GM12878 (cell line): ENCODE measurements around the gene SLC23A1. TPM values are rescaled to one million over a fixed set of nuclear protein-coding genes. Genes with fewer than 3 reads are reported as not detected.

ENCODE experiments used
- BCL3 ChIP-seq: IDR thresholded peaks from 2 replicates; pipeline ENCODE4 v1.6.1; 2011; ENCODE audit warnings: borderline replicate concordance, low read depth, mild to moderate bottlenecking, moderate library complexity, low read length; ENCODE audit not compliant: insufficient read depth, poor library complexity, severe bottlenecking
- BHLHE40 ChIP-seq, 2 experiments: fragments of 450-650 bp in 1 of 2; IDR thresholded peaks; 2 replicates each; pipeline ENCODE4 v1.6.1; 2011 to 2017; ENCODE audit warnings: low read depth in 2 of 2, borderline replicate concordance in 1 of 2, improper control_type of control experiment in 1 of 2, low read length in 1 of 2, mild to moderate bottlenecking in 1 of 2
- CREB1 ChIP-seq: IDR thresholded peaks from 2 replicates; pipeline ENCODE4 v1.6.1; 2012; ENCODE audit warnings: low read depth, mild to moderate bottlenecking, inconsistent platforms
- E4F1 ChIP-seq: fragments of 450-650 bp; IDR thresholded peaks from 2 replicates; pipeline ENCODE4 v1.6.1; 2018; ENCODE audit warnings: borderline replicate concordance, mild to moderate bottlenecking; ENCODE audit not compliant: partially characterized antibody
- MLLT1 ChIP-seq: fragments of 450-650 bp; IDR thresholded peaks from 2 replicates; pipeline ENCODE4 v1.6.1; 2016; ENCODE audit warnings: mild to moderate bottlenecking
- NFXL1 ChIP-seq: fragments of 450-650 bp; IDR thresholded peaks from 2 replicates; pipeline ENCODE4 v1.6.1; 2017; ENCODE audit warnings: antibody characterized with exemption, mild to moderate bottlenecking, borderline replicate concordance
- NR2F1 ChIP-seq: fragments of 450-650 bp; conservative IDR thresholded peaks from 2 replicates; pipeline ENCODE4 v1.6.1; 2017; ENCODE audit warnings: mild to moderate bottlenecking
- PAX8 ChIP-seq: fragments of 450-650 bp; IDR thresholded peaks from 2 replicates; pipeline ENCODE4 v1.6.1; 2017; ENCODE audit warnings: mild to moderate bottlenecking, moderate library complexity
- RAD21 ChIP-seq: IDR thresholded peaks from 2 replicates; pipeline ENCODE4 v1.6.1; 2011; ENCODE audit warnings: mild to moderate bottlenecking, low read depth, low read length, moderate library complexity; ENCODE audit not compliant: insufficient read depth
- SIN3A ChIP-seq: IDR thresholded peaks from 2 replicates; pipeline ENCODE4 v1.6.1; 2012; ENCODE audit warnings: low read depth, low read length, improper control_type of control experiment
- TAF1 ChIP-seq: IDR thresholded peaks from 2 replicates; pipeline ENCODE4 v1.6.1; 2011; ENCODE audit warnings: mild to moderate bottlenecking, low read depth, low read length, borderline replicate concordance
- USF1 ChIP-seq: IDR thresholded peaks from 2 replicates; pipeline ENCODE4 v1.6.1; 2011; ENCODE audit warnings: borderline replicate concordance, low read depth, mild to moderate bottlenecking, moderate library complexity, mixed read lengths, low read length; ENCODE audit not compliant: insufficient read depth; ENCODE audit errors: extremely low read length
- polyA plus RNA-seq, 11 experiments: library from polyadenylated mRNA; depleted of rRNA in 4 of 11; unstranded in 6 of 11; stranded (reverse) in 5 of 11; fragments of >200 nt; fragmentation: Nextera tagmentation in 4 of 11; fragmentation: Illumina TruSeq in 1 of 11; extraction: Ambion mirVana in 4 of 11; extraction: Trizol in 1 of 11; gene quantifications; 1 replicate in 1 of 11; 2 replicates in 10 of 11; pipeline versions ENCODE4 v1.2.1 to v1.2.3, GENCODE V29; 2011 to 2016; ENCODE audit warnings: inconsistent platforms in 2 of 11, missing spikeins in 2 of 11, low read depth in 1 of 11
- total RNA-seq, 4 experiments: library from RNA; depleted of rRNA in 3 of 4; stranded (reverse); fragments of >200 nt in 3 of 4; fragmentation: Illumina TruSeq in 1 of 4; extraction: Trizol in 1 of 4; gene quantifications; 2 replicates each; pipeline versions ENCODE4 v1.2.1 to v1.2.3, GENCODE V29; 2013 to 2021
- TF ChIP-seq, protein P1 (sequence below): fragments of 450-650 bp; IDR thresholded peaks from 2 replicates; pipeline ENCODE4 v1.6.1; 2018; ENCODE audit warnings: mild to moderate bottlenecking, low read depth, moderate library complexity; ENCODE audit not compliant: partially characterized antibody
- TF ChIP-seq, protein P2 (sequence below): IDR thresholded peaks from 2 replicates; pipeline ENCODE4 v1.6.1; 2012; ENCODE audit warnings: low read depth, low read length, improper control_type of control experiment
- TF ChIP-seq, protein P3 (sequence below): fragments of 450-650 bp; IDR thresholded peaks from 2 replicates; pipeline ENCODE4 v1.6.1; 2017; ENCODE audit warnings: mild to moderate bottlenecking

The SLC23A1 gene
- total and polyA plus RNA-seq, 10 of the 15 experiments (the other 5 are each of a cell fraction or from before 2014, with no cell fraction given), result 0.35 to 4.7 (median 1.6) TPM

- TF ChIP-seq BCL3, result peak; percentile 58
- 0 out of 2 replicates have a peak, but pooled peaks have one; percentile 52 for TF ChIP-seq TAF1
- 0 out of 2 replicates have a peak, but pooled peaks have one; percentile 30 for TF ChIP-seq PAX8
- TF ChIP-seq CREB1, result peak; percentile 89
- TF ChIP-seq, protein P1, sequence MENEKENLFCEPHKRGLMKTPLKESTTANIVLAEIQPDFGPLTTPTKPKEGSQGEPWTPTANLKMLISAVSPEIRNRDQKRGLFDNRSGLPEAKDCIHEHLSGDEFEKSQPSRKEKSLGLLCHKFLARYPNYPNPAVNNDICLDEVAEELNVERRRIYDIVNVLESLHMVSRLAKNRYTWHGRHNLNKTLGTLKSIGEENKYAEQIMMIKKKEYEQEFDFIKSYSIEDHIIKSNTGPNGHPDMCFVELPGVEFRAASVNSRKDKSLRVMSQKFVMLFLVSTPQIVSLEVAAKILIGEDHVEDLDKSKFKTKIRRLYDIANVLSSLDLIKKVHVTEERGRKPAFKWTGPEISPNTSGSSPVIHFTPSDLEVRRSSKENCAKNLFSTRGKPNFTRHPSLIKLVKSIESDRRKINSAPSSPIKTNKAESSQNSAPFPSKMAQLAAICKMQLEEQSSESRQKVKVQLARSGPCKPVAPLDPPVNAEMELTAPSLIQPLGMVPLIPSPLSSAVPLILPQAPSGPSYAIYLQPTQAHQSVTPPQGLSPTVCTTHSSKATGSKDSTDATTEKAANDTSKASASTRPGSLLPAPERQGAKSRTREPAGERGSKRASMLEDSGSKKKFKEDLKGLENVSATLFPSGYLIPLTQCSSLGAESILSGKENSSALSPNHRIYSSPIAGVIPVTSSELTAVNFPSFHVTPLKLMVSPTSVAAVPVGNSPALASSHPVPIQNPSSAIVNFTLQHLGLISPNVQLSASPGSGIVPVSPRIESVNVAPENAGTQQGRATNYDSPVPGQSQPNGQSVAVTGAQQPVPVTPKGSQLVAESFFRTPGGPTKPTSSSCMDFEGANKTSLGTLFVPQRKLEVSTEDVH, result peak; percentile 73
- TF ChIP-seq RAD21, result peak; percentile 58
- TF ChIP-seq SIN3A, result peak; percentile 38; the same call in 1 of the 2 replicates
- peak; percentile 87 for TF ChIP-seq MLLT1
- peak; percentile 87 to 92 for TF ChIP-seq BHLHE40 (IDR thresholded peaks at IDR 0.05; ENCODE audit: borderline replicate concordance in 1 of 2, low read depth in 2 of 2, low read length in 1 of 2)
- TF ChIP-seq E4F1, result peak; percentile 32
- TF ChIP-seq, protein P2, sequence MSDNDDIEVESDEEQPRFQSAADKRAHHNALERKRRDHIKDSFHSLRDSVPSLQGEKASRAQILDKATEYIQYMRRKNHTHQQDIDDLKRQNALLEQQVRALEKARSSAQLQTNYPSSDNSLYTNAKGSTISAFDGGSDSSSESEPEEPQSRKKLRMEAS, result peak; percentile 9; the same call in 1 of the 2 replicates
- TF ChIP-seq, protein P3, sequence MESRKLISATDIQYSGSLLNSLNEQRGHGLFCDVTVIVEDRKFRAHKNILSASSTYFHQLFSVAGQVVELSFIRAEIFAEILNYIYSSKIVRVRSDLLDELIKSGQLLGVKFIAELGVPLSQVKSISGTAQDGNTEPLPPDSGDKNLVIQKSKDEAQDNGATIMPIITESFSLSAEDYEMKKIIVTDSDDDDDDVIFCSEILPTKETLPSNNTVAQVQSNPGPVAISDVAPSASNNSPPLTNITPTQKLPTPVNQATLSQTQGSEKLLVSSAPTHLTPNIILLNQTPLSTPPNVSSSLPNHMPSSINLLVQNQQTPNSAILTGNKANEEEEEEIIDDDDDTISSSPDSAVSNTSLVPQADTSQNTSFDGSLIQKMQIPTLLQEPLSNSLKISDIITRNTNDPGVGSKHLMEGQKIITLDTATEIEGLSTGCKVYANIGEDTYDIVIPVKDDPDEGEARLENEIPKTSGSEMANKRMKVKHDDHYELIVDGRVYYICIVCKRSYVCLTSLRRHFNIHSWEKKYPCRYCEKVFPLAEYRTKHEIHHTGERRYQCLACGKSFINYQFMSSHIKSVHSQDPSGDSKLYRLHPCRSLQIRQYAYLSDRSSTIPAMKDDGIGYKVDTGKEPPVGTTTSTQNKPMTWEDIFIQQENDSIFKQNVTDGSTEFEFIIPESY, result no peak
- 0 out of 2 replicates have a peak, but pooled peaks have one; percentile 32 for TF ChIP-seq NR2F1
- TF ChIP-seq NFXL1, result no peak
- peak; percentile 59 for TF ChIP-seq USF1
These were observed 41.2 kb downstream of the SLC23A1 start, which contains the start of gene PAIP2 (continued) for GRCh38 chr5:139341689-139342422.
